ENCODE data around the gene MAP4K1.

The MAP4K1 gene

DNA sequence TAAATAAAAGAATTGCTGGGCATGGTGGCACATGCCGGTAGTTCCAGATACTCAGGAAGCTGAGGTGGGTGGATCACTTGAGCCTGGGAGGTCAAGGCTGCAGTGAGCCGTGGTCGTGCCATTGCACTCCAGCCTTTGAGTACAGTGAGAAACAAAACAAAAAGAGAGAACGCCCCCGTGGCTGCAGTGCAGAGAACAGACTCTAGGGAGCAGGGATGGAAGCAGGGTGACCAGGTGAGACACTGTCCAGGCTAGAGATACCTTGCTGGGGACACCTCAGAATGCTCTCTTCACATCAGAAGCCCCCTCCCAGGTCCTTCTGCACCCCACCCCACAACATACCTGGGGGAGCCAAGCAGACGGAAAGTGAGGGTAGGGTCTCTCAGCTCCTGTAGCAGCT, 24.8 kb downstream of the MAP4K1 start:
- H3K27ac ChIP-seq (replicated peaks), result no peak overlapping the region
- H3K4me3 ChIP-seq (replicated peaks; ENCODE audit: insufficient read depth, low read length), result no peak overlapping the region
- TF ChIP-seq POLR2AphosphoS5 (IDR thresholded peaks at IDR 0.05; ENCODE audit: low read depth) (no peak), GABPA (IDR thresholded peaks at IDR 0.05; ENCODE audit: low read depth) (no peak), CTCF (IDR thresholded peaks at IDR 0.05; ENCODE audit: insufficient read depth, low read length) (no peak), SPI1 (IDR thresholded peaks at IDR 0.05; ENCODE audit: borderline replicate concordance, low read depth) (no peak)
- TF ChIP-seq, protein P1, sequence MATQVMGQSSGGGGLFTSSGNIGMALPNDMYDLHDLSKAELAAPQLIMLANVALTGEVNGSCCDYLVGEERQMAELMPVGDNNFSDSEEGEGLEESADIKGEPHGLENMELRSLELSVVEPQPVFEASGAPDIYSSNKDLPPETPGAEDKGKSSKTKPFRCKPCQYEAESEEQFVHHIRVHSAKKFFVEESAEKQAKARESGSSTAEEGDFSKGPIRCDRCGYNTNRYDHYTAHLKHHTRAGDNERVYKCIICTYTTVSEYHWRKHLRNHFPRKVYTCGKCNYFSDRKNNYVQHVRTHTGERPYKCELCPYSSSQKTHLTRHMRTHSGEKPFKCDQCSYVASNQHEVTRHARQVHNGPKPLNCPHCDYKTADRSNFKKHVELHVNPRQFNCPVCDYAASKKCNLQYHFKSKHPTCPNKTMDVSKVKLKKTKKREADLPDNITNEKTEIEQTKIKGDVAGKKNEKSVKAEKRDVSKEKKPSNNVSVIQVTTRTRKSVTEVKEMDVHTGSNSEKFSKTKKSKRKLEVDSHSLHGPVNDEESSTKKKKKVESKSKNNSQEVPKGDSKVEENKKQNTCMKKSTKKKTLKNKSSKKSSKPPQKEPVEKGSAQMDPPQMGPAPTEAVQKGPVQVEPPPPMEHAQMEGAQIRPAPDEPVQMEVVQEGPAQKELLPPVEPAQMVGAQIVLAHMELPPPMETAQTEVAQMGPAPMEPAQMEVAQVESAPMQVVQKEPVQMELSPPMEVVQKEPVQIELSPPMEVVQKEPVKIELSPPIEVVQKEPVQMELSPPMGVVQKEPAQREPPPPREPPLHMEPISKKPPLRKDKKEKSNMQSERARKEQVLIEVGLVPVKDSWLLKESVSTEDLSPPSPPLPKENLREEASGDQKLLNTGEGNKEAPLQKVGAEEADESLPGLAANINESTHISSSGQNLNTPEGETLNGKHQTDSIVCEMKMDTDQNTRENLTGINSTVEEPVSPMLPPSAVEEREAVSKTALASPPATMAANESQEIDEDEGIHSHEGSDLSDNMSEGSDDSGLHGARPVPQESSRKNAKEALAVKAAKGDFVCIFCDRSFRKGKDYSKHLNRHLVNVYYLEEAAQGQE (IDR thresholded peaks at IDR 0.05; ENCODE audit: insufficient replicate concordance, low read depth), result no peak
- H3K27me3 ChIP-seq (ENCODE audit: insufficient read depth, poor library complexity, severe bottlenecking), result no peaks in the 10 kb centered on the region
- no peak for DNase-seq (ENCODE audit: low read depth in 1 of 2, low spot score in 1 of 2)

DNA sequence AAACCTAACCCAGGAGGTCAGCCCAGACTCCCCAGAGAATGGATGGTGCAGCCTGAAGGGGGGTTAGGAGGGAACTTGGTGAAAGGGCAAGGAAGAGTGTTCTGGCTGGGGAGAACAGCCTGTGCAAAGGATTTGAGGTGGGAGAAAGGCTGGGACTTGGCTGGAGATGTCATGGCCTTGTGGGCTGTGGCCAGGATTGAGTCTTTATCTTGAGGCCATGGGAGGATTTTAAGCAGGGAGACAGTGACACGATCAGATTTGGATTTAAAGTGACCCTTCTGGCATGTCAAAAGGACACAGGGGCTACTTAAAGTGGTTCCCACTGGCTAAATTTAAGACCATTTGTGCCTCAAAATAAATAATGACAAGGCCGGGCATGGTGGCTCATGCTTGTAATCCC, 29.7 kb downstream of the MAP4K1 start:
- Histone ChIP-seq H3K27ac (replicated peaks) (no peak overlapping the region), H3K27me3 (ENCODE audit: insufficient read depth, poor library complexity, severe bottlenecking) (no peaks in the 10 kb centered on the region), H3K4me3 (replicated peaks; ENCODE audit: insufficient read depth, low read length) (no peak overlapping the region)
- TF ChIP-seq GABPA (IDR thresholded peaks at IDR 0.05; ENCODE audit: low read depth), result no peak
- TF ChIP-seq, protein P1 (IDR thresholded peaks at IDR 0.05; ENCODE audit: insufficient replicate concordance, low read depth), result no peak
- no peak for DNase-seq (ENCODE audit: low read depth in 1 of 2, low spot score in 1 of 2)

DNA sequence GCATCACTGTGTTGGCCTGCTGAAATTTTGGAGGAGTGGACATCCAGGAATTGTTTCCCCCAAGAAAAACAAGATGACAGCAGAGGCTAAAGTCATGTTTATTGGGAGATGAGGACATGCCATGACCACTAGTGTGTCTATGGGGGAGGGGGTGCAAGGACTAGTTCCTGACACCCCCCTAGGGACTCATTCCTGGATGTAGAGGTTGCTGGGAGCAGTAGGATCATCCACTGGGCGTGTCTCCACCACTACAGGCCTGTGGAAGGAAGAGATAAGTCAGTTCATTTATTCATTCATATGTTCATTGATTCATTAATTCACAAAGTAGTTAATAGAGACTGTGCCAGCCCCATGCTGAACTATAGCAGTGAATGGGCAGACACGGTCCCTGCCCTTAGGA, 30.2 kb downstream of the MAP4K1 start:
- TF ChIP-seq POLR2AphosphoS5 (IDR thresholded peaks at IDR 0.05; ENCODE audit: low read depth) (no peak), CTCF (IDR thresholded peaks at IDR 0.05; ENCODE audit: insufficient read depth, low read length) (no peak)
- TF ChIP-seq, protein P1 (IDR thresholded peaks at IDR 0.05; ENCODE audit: insufficient replicate concordance, low read depth), result no peak
- DNase-seq (ENCODE audit: low read depth in 1 of 2, low spot score in 1 of 2), result no peak
- no peak overlapping the region for H3K27ac ChIP-seq (replicated peaks)
- no peak overlapping the region for H3K4me3 ChIP-seq (replicated peaks; ENCODE audit: insufficient read depth, low read length)
- no peaks in the 10 kb centered on the region for H3K27me3 ChIP-seq (ENCODE audit: insufficient read depth, poor library complexity, severe bottlenecking)

- Histone ChIP-seq H3K27ac (replicated peaks) (no peak overlapping the region), H3K4me3 (replicated peaks; ENCODE audit: insufficient read depth, low read length) (no peak overlapping the region), H3K27me3 (ENCODE audit: insufficient read depth, poor library complexity, severe bottlenecking) (no peaks in the 10 kb centered on the region)
- DNase-seq (ENCODE audit: low read depth in 1 of 2, low spot score in 1 of 2), result no peak
- TF ChIP-seq SPI1 (IDR thresholded peaks at IDR 0.05; ENCODE audit: borderline replicate concordance, low read depth) (no peak), CTCF (IDR thresholded peaks at IDR 0.05; ENCODE audit: insufficient read depth, low read length) (no peak), POLR2AphosphoS5 (IDR thresholded peaks at IDR 0.05; ENCODE audit: low read depth) (no peak)
- TF ChIP-seq, protein P1 (IDR thresholded peaks at IDR 0.05; ENCODE audit: insufficient replicate concordance, low read depth), result no peak
Measured at GRCh38 chr19:38583985-38584305, 33.8 kb downstream of the MAP4K1 start.
